HG03460 (cell line): Measurements from ENCODE around the gene TBC1D24.
"Not testable (repeated sequence)": the region's sequence is repeated elsewhere in the genome, so short reads cannot be mapped to it uniquely, and the experiment has no call there.

Experiments
- ATAC-seq: cut with Tn5 transposase; IDR thresholded peaks from one replicate; pipeline ENCODE4 v1.9.1; 2021; ENCODE audit not compliant: unreplicated experiment

The TBC1D24 gene

DNA sequence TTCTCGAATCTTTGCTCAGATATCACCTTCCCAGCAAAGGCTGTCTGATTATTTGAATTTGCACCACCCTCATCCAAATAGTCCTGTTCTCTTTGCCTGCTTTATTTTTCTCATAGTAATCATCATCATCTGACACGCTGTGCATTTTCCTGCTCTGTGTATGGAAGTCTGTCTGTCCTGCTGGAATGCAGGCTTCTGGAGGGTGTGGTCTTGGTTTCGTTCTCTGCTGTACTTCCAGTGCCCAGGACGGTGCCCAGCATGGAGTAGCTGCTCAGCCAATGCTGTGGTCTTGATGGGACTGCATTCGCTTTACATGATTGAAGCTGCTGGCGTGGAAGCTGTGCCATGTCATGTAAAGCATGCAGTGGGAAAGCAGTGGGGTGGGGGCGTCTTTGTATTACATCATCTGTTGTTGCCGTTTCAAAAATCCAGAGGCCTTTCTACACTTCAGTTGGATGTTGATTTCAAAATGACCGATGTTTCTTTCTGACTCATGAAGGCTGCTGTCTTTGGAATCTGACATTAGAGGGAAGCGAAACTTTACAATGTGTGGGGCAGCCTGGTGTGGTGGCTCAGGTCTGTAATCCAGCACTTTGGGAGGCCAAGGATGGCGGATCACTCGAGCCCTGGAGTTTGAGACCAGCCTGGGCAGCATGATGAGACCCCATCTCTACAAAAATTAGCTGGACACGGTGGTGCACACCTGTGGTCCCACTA, 79.9 kb downstream of the TBC1D24 start:
- ATAC-seq: not testable (repeated sequence)
